GM18909 (cell line): ENCODE measurements around the gene RPL39.
"Not testable (repeated sequence)": the region's sequence is repeated elsewhere in the genome, so short reads cannot be mapped to it uniquely, and the experiment has no call there.

ENCODE experiments used
- ATAC-seq: cut with Tn5 transposase; IDR thresholded peaks from one replicate; pipeline ENCODE4 v1.9.1; 2021; ENCODE audit warnings: mild to moderate bottlenecking; ENCODE audit not compliant: unreplicated experiment, poor library complexity

Gene RPL39

GRCh38 chrX:119763836-119764387 lies 27.5 kb downstream of the RPL39 start:
- ATAC-seq: no peak

GRCh38 chrX:119763181-119763580 lies 28.2 kb downstream of the RPL39 start:
- ATAC-seq: no peak

- ATAC-seq: no peak
Measured at GRCh38 chrX:119762718-119763117, 28.7 kb downstream of the RPL39 start.

GRCh38 chrX:119760026-119760877 lies 31.2 kb downstream of the RPL39 start:
- ATAC-seq: no peak

GRCh38 chrX:119759248-119759766 lies 32.1 kb downstream of the RPL39 start:
- no peak for ATAC-seq

- no peak for ATAC-seq
Measured at GRCh38 chrX:119758731-119759247, 32.6 kb downstream of the RPL39 start.

- no peak for ATAC-seq
Measured at GRCh38 chrX:119757979-119758730, 33.3 kb downstream of the RPL39 start, which contains the start of gene SOWAHD. SOWAHD (plus strand) TSS chrX:119758588; CDS start chrX:119758668, 80 bp downstream.

- ATAC-seq: no peak
Measured at GRCh38 chrX:119757646-119757978, 33.8 kb downstream of the RPL39 start.

GRCh38 chrX:119756926-119757635 lies 34.3 kb downstream of the RPL39 start:
- no peak for ATAC-seq

- ATAC-seq: peak; percentile 81
Measured at GRCh38 chrX:119755981-119756533, 35.4 kb downstream of the RPL39 start.

GRCh38 chrX:119753639-119754257 lies 37.7 kb downstream of the RPL39 start:
- ATAC-seq: no peak

GRCh38 chrX:119753001-119753400 lies 38.4 kb downstream of the RPL39 start:
- no peak for ATAC-seq

- ATAC-seq: not testable (repeated sequence)
Measured at GRCh38 chrX:119750751-119751150, 40.7 kb downstream of the RPL39 start.

GRCh38 chrX:119750131-119750530 lies 41.3 kb downstream of the RPL39 start:
- not testable (repeated sequence) for ATAC-seq

GRCh38 chrX:119745283-119745848 lies 46.1 kb downstream of the RPL39 start:
- ATAC-seq: no peak

GRCh38 chrX:119738742-119739141 lies 52.7 kb downstream of the RPL39 start:
- ATAC-seq: no peak
